ENCODE measurements around the gene TMEM140.

GRCh38 chr7:135159359-135160085, 11.7 kb downstream of the TMEM140 start:
- TF ChIP-seq TCF7L2 (IDR thresholded peaks at IDR 0.05; ENCODE audit: low read depth, low read length) (no peak), CTCF (IDR thresholded peaks at IDR 0.05) (no peak), SIN3A (IDR thresholded peaks at IDR 0.05; ENCODE audit: borderline replicate concordance, insufficient read depth, low read depth, low read length) (no peak), REST (IDR thresholded peaks at IDR 0.05; ENCODE audit: insufficient read depth in 1 of 2, low read depth in 2 of 2, low read length in 1 of 2) (no peak)

Data from Panc1 (cell line).